Liver (tissue), 9 donors: ENCODE measurements around the gene AIDA. TPM values are rescaled to one million over a fixed set of nuclear protein-coding genes. Genes with fewer than 3 reads are reported as not detected.

Source experiments
- DNase-seq: peaks from one replicate; pipeline ENCODE4 v3.0.0-alpha.2; 2017; ENCODE audit warnings: low spot score
- H3K27ac ChIP-seq, 2 donors: one replicate each; pipeline ENCODE4 v1.7.0; 2013; ENCODE audit warnings: inconsistent platforms in 2 of 2, low read length in 2 of 2, control low read depth in 1 of 2, low read depth in 1 of 2, mild to moderate bottlenecking in 1 of 2
- H3K27me3 ChIP-seq, 4 donors: one replicate each; pipeline versions ENCODE4 v1.6.1 to v1.7.0; 2013; ENCODE audit warnings: low read length in 3 of 4, inconsistent platforms in 1 of 4, mild to moderate bottlenecking in 1 of 4, moderate library complexity in 1 of 4; ENCODE audit not compliant: control insufficient read depth in 4 of 4, insufficient read depth in 4 of 4
- H3K36me3 ChIP-seq, 4 donors: one replicate each; pipeline versions ENCODE4 v1.6.1 to v1.7.0; 2013; ENCODE audit warnings: low read length in 3 of 4, mild to moderate bottlenecking in 3 of 4, low read depth in 1 of 4, moderate library complexity in 1 of 4; ENCODE audit not compliant: control insufficient read depth in 4 of 4, insufficient read depth in 3 of 4
- H3K4me1 ChIP-seq, 4 donors: one replicate each; pipeline versions ENCODE4 v1.6.1 to v1.7.0; 2013; ENCODE audit warnings: low read length in 3 of 4, mild to moderate bottlenecking in 3 of 4, moderate library complexity in 1 of 4; ENCODE audit not compliant: control insufficient read depth in 4 of 4, insufficient read depth in 4 of 4
- H3K4me3 ChIP-seq, 3 donors: one replicate each; pipeline versions ENCODE4 v1.6.1 to v1.7.0; 2013; ENCODE audit warnings: low read length in 3 of 3, control low read depth in 1 of 3, low read depth in 1 of 3, mild to moderate bottlenecking in 1 of 3
- H3K9ac ChIP-seq, 2 donors: one replicate each; pipeline ENCODE4 v1.7.0; 2013; ENCODE audit warnings: low read length in 2 of 2, mild to moderate bottlenecking in 2 of 2, moderate library complexity in 2 of 2, control low read depth in 1 of 2, low read depth in 1 of 2
- H3K9me3 ChIP-seq, 4 donors: one replicate each; pipeline versions ENCODE4 v1.6.1 to v1.7.0; 2013; ENCODE audit warnings: low read length in 3 of 4; ENCODE audit not compliant: control insufficient read depth in 4 of 4
- ATF3 ChIP-seq: IDR thresholded peaks from 2 replicates; pipeline ENCODE4 v1.6.1; 2016; ENCODE audit warnings: antibody characterized with exemption
- CTCF ChIP-seq: fragments of 150-350 bp; IDR thresholded peaks from 2 replicates; pipeline ENCODE4 v1.5.1; 2017; ENCODE audit warnings: improper control_type of control experiment, low read depth, low read length; ENCODE audit not compliant: missing input control
- EGR1 ChIP-seq, 2 donors: IDR thresholded peaks; 2 replicates each; pipeline ENCODE4 v1.6.1; 2016 to 2018; ENCODE audit warnings: antibody characterized with exemption in 2 of 2, low read depth in 2 of 2
- FOXA1 ChIP-seq: IDR thresholded peaks from 2 replicates; pipeline ENCODE4 v1.6.1; 2016; ENCODE audit warnings: antibody characterized with exemption
- FOXA2 ChIP-seq: IDR thresholded peaks from 2 replicates; pipeline ENCODE4 v1.6.1; 2016; ENCODE audit warnings: antibody characterized with exemption
- GABPA ChIP-seq, 2 donors: IDR thresholded peaks in 1 of 2; conservative IDR thresholded peaks in 1 of 2; 2 replicates each; pipeline ENCODE4 v1.6.1; 2016; ENCODE audit warnings: antibody characterized with exemption in 2 of 2, mild to moderate bottlenecking in 1 of 2, moderate library complexity in 1 of 2
- HNF4A ChIP-seq, 2 donors: conservative IDR thresholded peaks; 2 replicates each; pipeline ENCODE4 v1.6.1; 2016; ENCODE audit warnings: antibody characterized with exemption in 2 of 2, mild to moderate bottlenecking in 2 of 2
- HNF4G ChIP-seq: IDR thresholded peaks from 2 replicates; pipeline ENCODE4 v1.6.1; 2016; ENCODE audit warnings: antibody characterized with exemption
- JUND ChIP-seq, 2 donors: IDR thresholded peaks; 2 replicates each; pipeline ENCODE4 v1.6.1; 2016; ENCODE audit warnings: antibody characterized with exemption in 2 of 2
- MAX ChIP-seq: IDR thresholded peaks from 2 replicates; pipeline ENCODE4 v1.6.1; 2016; ENCODE audit warnings: antibody characterized with exemption
- NR2F2 ChIP-seq: IDR thresholded peaks from 2 replicates; pipeline ENCODE4 v1.6.1; 2016; ENCODE audit warnings: antibody characterized with exemption
- RAD21 ChIP-seq, 2 donors: IDR thresholded peaks; 2 replicates each; pipeline ENCODE4 v1.6.1; 2016; ENCODE audit warnings: antibody characterized with exemption in 2 of 2, mild to moderate bottlenecking in 2 of 2
- REST ChIP-seq: IDR thresholded peaks from 2 replicates; pipeline ENCODE4 v1.6.1; 2016; ENCODE audit warnings: antibody characterized with exemption, mild to moderate bottlenecking
- RXRA ChIP-seq, 2 donors: IDR thresholded peaks; 2 replicates each; pipeline ENCODE4 v1.6.1; 2017 to 2018; ENCODE audit warnings: antibody characterized with exemption in 2 of 2, mild to moderate bottlenecking in 1 of 2
- SP1 ChIP-seq: IDR thresholded peaks from 2 replicates; pipeline ENCODE4 v1.6.1; 2018; ENCODE audit warnings: antibody characterized with exemption, mild to moderate bottlenecking
- TAF1 ChIP-seq: conservative IDR thresholded peaks from 2 replicates; pipeline ENCODE4 v1.6.1; 2016; ENCODE audit warnings: antibody characterized with exemption, mild to moderate bottlenecking
- YY1 ChIP-seq: IDR thresholded peaks from 2 replicates; pipeline ENCODE4 v1.6.1; 2016; ENCODE audit warnings: antibody characterized with exemption, mild to moderate bottlenecking
- WGBS: extraction: QIAGEN DNeasy Blood & Tissue Kit; methylation state at CpG from one replicate; pipeline ENCODE4 v1.1.7; 2013; 5-methylcytosine and 5-hydroxymethylcytosine counted together
- polyA plus RNA-seq, 2 donors: library from polyadenylated mRNA; stranded (reverse) in 1 of 2; unstranded in 1 of 2; fragments of 200-250 nt in 1 of 2; fragments of >200 nt in 1 of 2; fragmentation: Nextera tagmentation in 1 of 2; extraction: Ambion mirVana in 1 of 2; gene quantifications; one replicate each; pipeline versions ENCODE4 v1.2.1 to v1.2.3, GENCODE V29; 2013 to 2015
- total RNA-seq, 2 donors: library from RNA; depleted of rRNA; stranded (reverse); fragments of >200 nt; gene quantifications; one replicate each; pipeline ENCODE4 v1.2.3, GENCODE V29; 2014
- donor health status: healthy.
- donor health status: healthy.
- donor health status: healthy.
- donor health status: healthy.
- donor health status: healthy.

Gene AIDA
- total and polyA plus RNA-seq, 4 donors = 9.3 to 48.2 (median 21.5) TPM

GRCh38 chr1:222624214-222624613 is 88.1 kb downstream of the AIDA start:
- Histone ChIP-seq H3K27ac (no peak overlapping the region), H3K27me3 (no peaks in the 10 kb centered on the region), H3K9ac (no peak overlapping the region), H3K4me1 (peaks cover 0 to 22% (median 7%) of the 10 kb centered on the region in 4 donors), H3K9me3 (no peaks in the 10 kb centered on the region), H3K36me3 (peaks cover 4 to 42% (median 25%) of the 10 kb centered on the region in 4 donors), H3K4me3 (no peak overlapping the region)
- 97% methylated on average over 7 of the region's 7 CpGs for WGBS
- DNase-seq = no peak
- TF ChIP-seq YY1 = no peak
- TF ChIP-seq SP1 = no peak
- TF ChIP-seq HNF4G = no peak
- no peak for TF ChIP-seq GABPA (IDR thresholded peaks at IDR 0.05 in 1 of 2, conservative IDR thresholded peaks at IDR 0.05 in 1 of 2)
- TF ChIP-seq ATF3 = no peak
- TF ChIP-seq EGR1 (IDR thresholded peaks at IDR 0.05; ENCODE audit: low read depth in 2 of 2) = no peak
- no peak for TF ChIP-seq RAD21 (IDR thresholded peaks at IDR 0.05)
- TF ChIP-seq NR2F2 = no peak
- TF ChIP-seq FOXA1 = no peak
- TF ChIP-seq REST = no peak
- no peak for TF ChIP-seq CTCF
- no peak for TF ChIP-seq FOXA2
- no peak for TF ChIP-seq RXRA (IDR thresholded peaks at IDR 0.05)
- TF ChIP-seq JUND (IDR thresholded peaks at IDR 0.05) = no peak
- TF ChIP-seq HNF4A (conservative IDR thresholded peaks at IDR 0.05) = no peak

- TF ChIP-seq SP1 (no peak), FOXA1 (no peak), REST (no peak), RAD21 (IDR thresholded peaks at IDR 0.05) (no peak), EGR1 (IDR thresholded peaks at IDR 0.05; ENCODE audit: low read depth in 2 of 2) (no peak), FOXA2 (no peak), HNF4A (conservative IDR thresholded peaks at IDR 0.05) (no peak), TAF1 (no peak), HNF4G (no peak), NR2F2 (no peak), RXRA (IDR thresholded peaks at IDR 0.05) (no peak), MAX (no peak), YY1 (no peak)
- Histone ChIP-seq H3K36me3 (peaks cover 2 to 36% (median 18%) of the 10 kb centered on the region in 4 donors), H3K27me3 (no peaks in the 10 kb centered on the region)
Measured at GRCh38 chr1:222623458-222623857, 88.8 kb downstream of the AIDA start.

More at GRCh38 chr1:222623458-222623857, 88.8 kb downstream of the AIDA start:
- H3K9me3 ChIP-seq = no peaks in the 10 kb centered on the region
- no peak for DNase-seq
- peaks cover 0 to 30% (median 9%) of the 10 kb centered on the region in 4 donors for H3K4me1 ChIP-seq
- no peak overlapping the region for H3K4me3 ChIP-seq
- H3K27ac ChIP-seq = no peak overlapping the region
- H3K9ac ChIP-seq = no peak overlapping the region
